H1 (cell line): ENCODE measurements around the gene RHOBTB3. TPM values are rescaled to one million over a fixed set of nuclear protein-coding genes. Genes with fewer than 3 reads are reported as not detected.

Experiments used
- BCL11A ChIP-seq, 2 experiments: IDR thresholded peaks; one replicate each; pipeline ENCODE4 v1.6.1; 2011; ENCODE audit warnings: low read depth in 2 of 2, low read length in 2 of 2, mild to moderate bottlenecking in 2 of 2
- CBX5 ChIP-seq: fragments of 300-800, 300-1000 bp; sonication (generic); IDR thresholded peaks from 2 replicates; pipeline ENCODE4 v1.7.1; 2016; ENCODE audit warnings: antibody characterized with exemption, low read length, low read depth
- EGR1 ChIP-seq: IDR thresholded peaks from 2 replicates; pipeline ENCODE4 v1.6.1; 2011; ENCODE audit warnings: low read depth, low read length, borderline replicate concordance
- POLR2AphosphoS5 ChIP-seq: IDR thresholded peaks from 2 replicates; pipeline ENCODE4 v1.6.1; 2011; ENCODE audit warnings: low read depth, low read length
- TAF7 ChIP-seq: optimal IDR thresholded peaks from 2 replicates; pipeline ENCODE3; 2011; ENCODE audit warnings: low read depth, mild to moderate bottlenecking, inconsistent platforms, low read length, moderate library complexity, borderline replicate concordance
- polyA plus RNA-seq, 7 experiments: library from polyadenylated mRNA; depleted of rRNA in 3 of 7; stranded (reverse) in 5 of 7; unstranded in 2 of 7; fragments of >200 nt in 5 of 7; fragments of 200-250 nt in 2 of 7; gene quantifications; 1 replicate in 5 of 7; 2 replicates in 1 of 7; 4 replicates in 1 of 7; pipeline versions ENCODE4 v1.2.1 to v1.2.3, GENCODE V29; 2011 to 2013; ENCODE audit warnings: missing spikeins in 2 of 7, mixed read lengths in 2 of 7
- total RNA-seq: library from RNA; stranded (reverse); fragmentation: NEBNext Ultra II Directional; extraction: Animal tissue kit (Norgen Biotek cat#: 25700); gene quantifications from 2 replicates; pipeline ENCODE4 v1.2.1, GENCODE V29; 2021
- TF ChIP-seq, protein P1 (sequence below), 3 experiments: IDR thresholded peaks; 1 replicate in 2 of 3; 2 replicates in 1 of 3; pipeline versions ENCODE4 v1.5.1 to v1.6.1; 2011; ENCODE audit warnings: low read length in 3 of 3, mild to moderate bottlenecking in 3 of 3, inconsistent platforms in 2 of 3, low read depth in 1 of 3, moderate library complexity in 1 of 3; ENCODE audit not compliant: insufficient read depth in 1 of 3; ENCODE audit errors: control extremely low read depth in 1 of 3
- TF ChIP-seq, protein P2 (sequence below): IDR thresholded peaks from 2 replicates; pipeline ENCODE4 v1.6.1; 2011; ENCODE audit warnings: low read length, improper control_type of control experiment

Gene RHOBTB3
- total and polyA plus RNA-seq, 2 of the 8 experiments (the other 6 are each of a cell fraction or from before 2014, with no cell fraction given) = 8.2 to 17.5 TPM

DNA sequence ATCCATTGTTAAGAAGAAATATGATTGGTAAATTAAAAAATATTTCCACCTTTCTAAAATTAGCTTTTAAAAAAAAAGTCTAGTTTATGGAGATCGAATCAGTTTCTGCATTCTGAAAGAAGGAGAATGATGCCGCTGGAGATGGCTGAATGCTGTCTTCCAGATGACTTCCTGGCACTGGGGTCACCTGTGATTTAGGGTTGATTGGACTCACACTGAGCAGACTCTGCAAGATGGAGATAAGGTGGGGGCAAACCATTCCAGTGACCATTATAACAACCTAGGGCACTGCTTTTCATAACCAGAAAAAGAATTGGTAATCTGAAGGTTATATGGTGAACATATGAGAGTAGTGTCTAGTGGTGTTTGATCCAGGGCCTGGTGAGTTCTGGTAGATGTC, 40.8 kb downstream of the RHOBTB3 start (continued):
- TF ChIP-seq, protein P1, sequence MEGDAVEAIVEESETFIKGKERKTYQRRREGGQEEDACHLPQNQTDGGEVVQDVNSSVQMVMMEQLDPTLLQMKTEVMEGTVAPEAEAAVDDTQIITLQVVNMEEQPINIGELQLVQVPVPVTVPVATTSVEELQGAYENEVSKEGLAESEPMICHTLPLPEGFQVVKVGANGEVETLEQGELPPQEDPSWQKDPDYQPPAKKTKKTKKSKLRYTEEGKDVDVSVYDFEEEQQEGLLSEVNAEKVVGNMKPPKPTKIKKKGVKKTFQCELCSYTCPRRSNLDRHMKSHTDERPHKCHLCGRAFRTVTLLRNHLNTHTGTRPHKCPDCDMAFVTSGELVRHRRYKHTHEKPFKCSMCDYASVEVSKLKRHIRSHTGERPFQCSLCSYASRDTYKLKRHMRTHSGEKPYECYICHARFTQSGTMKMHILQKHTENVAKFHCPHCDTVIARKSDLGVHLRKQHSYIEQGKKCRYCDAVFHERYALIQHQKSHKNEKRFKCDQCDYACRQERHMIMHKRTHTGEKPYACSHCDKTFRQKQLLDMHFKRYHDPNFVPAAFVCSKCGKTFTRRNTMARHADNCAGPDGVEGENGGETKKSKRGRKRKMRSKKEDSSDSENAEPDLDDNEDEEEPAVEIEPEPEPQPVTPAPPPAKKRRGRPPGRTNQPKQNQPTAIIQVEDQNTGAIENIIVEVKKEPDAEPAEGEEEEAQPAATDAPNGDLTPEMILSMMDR (IDR thresholded peaks at IDR 0.05; ENCODE audit: control extremely low read depth in 1 of 3, insufficient read depth in 1 of 3, low read depth in 1 of 3, low read length in 3 of 3) = no peak
- TF ChIP-seq POLR2AphosphoS5 (no peak), EGR1 (no peak), BCL11A (IDR thresholded peaks at IDR 0.05; ENCODE audit: low read depth in 2 of 2, low read length in 2 of 2) (no peak), TAF7 (no peak), CBX5 (no peak)
- TF ChIP-seq, protein P2, sequence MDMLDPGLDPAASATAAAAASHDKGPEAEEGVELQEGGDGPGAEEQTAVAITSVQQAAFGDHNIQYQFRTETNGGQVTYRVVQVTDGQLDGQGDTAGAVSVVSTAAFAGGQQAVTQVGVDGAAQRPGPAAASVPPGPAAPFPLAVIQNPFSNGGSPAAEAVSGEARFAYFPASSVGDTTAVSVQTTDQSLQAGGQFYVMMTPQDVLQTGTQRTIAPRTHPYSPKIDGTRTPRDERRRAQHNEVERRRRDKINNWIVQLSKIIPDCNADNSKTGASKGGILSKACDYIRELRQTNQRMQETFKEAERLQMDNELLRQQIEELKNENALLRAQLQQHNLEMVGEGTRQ = no peak
